ENCODE data around the gene RRBP1. TPM values are rescaled to one million over a fixed set of nuclear protein-coding genes. Genes with fewer than 3 reads are reported as not detected.

The RRBP1 gene
- total RNA-seq, 1 donor from 2014 or later, result 46.7 TPM

- no peaks in the 10 kb centered on the region for H3K9me3 Mint-ChIP-seq
- no peak overlapping the region for H3K4me3 Mint-ChIP-seq
- DNase-seq (ENCODE audit: low read depth, low spot score), result no peak
- H3K27ac Mint-ChIP-seq (ENCODE audit: unreplicated experiment), result no peak overlapping the region
- peaks cover 8% of the 10 kb centered on the region for H3K4me1 Mint-ChIP-seq
- H3K36me3 Mint-ChIP-seq (ENCODE audit: low read depth), result peaks cover 5% of the 10 kb centered on the region
- H3K27me3 Mint-ChIP-seq (ENCODE audit: low read depth), result no peaks in the 10 kb centered on the region
- no peak for TF ChIP-seq CTCF (conservative IDR thresholded peaks at IDR 0.05)
Measured at GRCh38 chr20:17671565-17671964, 10.5 kb downstream of the RRBP1 start.

DNA sequence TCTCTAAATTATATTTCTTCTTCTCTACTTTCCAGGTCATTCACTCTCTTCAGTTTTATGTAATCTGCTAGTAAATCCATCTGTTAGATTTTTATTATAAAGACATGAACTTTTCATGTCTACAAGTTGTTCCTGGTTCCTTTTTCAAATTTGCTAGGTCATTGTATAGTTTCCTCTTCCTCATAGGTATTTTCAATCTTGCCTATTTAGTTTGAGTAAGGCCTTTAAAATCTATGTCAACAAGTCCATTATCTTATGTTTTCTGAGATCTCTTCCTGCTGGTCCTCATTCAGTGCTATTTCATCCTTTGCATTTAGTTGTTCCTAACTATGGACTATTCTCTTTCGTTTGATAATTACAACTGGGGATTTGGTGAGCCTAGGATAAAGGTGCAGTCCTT lies 11.0 kb downstream of the RRBP1 start:
- Mint-ChIP-seq H3K4me1 (peaks cover 8% of the 10 kb centered on the region), H3K27ac (ENCODE audit: unreplicated experiment) (no peak overlapping the region), H3K9me3 (no peaks in the 10 kb centered on the region), H3K36me3 (ENCODE audit: low read depth) (peaks cover 5% of the 10 kb centered on the region), H3K4me3 (no peak overlapping the region), H3K27me3 (ENCODE audit: low read depth) (no peaks in the 10 kb centered on the region)
- TF ChIP-seq CTCF (conservative IDR thresholded peaks at IDR 0.05), result no peak
- DNase-seq (ENCODE audit: low read depth, low spot score), result no peak

DNA sequence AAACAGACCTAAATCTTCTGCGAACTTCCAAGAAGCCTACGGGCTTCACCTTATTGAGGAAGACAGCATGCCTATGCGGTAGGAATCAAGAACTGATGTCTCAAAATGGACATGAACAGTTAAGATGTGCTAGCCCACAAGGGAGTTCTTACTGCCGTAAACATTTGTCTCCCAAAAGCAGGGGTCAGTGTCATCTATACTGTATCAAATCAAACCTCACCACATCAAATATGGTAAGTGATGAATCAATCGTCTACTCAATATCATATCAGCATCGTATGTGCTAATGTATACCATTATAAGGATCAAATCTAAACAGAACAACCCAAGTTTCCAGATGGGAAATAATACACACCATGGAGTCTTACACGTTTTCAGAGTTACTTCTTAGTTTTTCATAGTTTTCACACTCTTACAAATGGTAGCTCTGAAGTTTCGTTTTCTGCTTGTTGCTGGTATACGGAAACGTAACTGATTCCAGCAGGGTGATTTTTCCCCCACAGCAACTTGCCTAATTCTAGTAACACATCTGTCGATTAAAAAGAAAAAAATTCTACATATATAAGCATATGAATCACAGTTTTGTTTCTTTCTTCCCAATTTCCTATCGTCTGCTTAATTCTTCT lies 12.6 kb downstream of the RRBP1 start:
- no peak for TF ChIP-seq CTCF (conservative IDR thresholded peaks at IDR 0.05)
- Mint-ChIP-seq H3K27ac (ENCODE audit: unreplicated experiment) (no peak overlapping the region), H3K9me3 (no peaks in the 10 kb centered on the region), H3K4me3 (no peak overlapping the region), H3K4me1 (peaks cover 4% of the 10 kb centered on the region), H3K27me3 (ENCODE audit: low read depth) (no peaks in the 10 kb centered on the region), H3K36me3 (ENCODE audit: low read depth) (peaks cover 3% of the 10 kb centered on the region)
- no peak for DNase-seq (ENCODE audit: low read depth, low spot score)

- no peak for DNase-seq (ENCODE audit: low read depth, low spot score)
- Mint-ChIP-seq H3K27ac (ENCODE audit: unreplicated experiment) (no peak overlapping the region), H3K9me3 (no peaks in the 10 kb centered on the region), H3K36me3 (ENCODE audit: low read depth) (peaks cover 3% of the 10 kb centered on the region), H3K4me1 (peaks cover 4% of the 10 kb centered on the region), H3K27me3 (ENCODE audit: low read depth) (no peaks in the 10 kb centered on the region), H3K4me3 (no peak overlapping the region)
- no peak for TF ChIP-seq CTCF (conservative IDR thresholded peaks at IDR 0.05)
Measured at GRCh38 chr20:17668432-17668831, 13.6 kb downstream of the RRBP1 start.

GRCh38 chr20:17667445-17667844 lies 14.6 kb downstream of the RRBP1 start:
- no peak for DNase-seq (ENCODE audit: low read depth, low spot score)
- no peak overlapping the region for H3K4me3 Mint-ChIP-seq
- peaks cover 3% of the 10 kb centered on the region for H3K36me3 Mint-ChIP-seq (ENCODE audit: low read depth)
- H3K9me3 Mint-ChIP-seq, result no peaks in the 10 kb centered on the region
- no peak overlapping the region for H3K27ac Mint-ChIP-seq (ENCODE audit: unreplicated experiment)
- TF ChIP-seq CTCF (conservative IDR thresholded peaks at IDR 0.05), result no peak
- H3K4me1 Mint-ChIP-seq, result no peaks in the 10 kb centered on the region
- no peaks in the 10 kb centered on the region for H3K27me3 Mint-ChIP-seq (ENCODE audit: low read depth)

Data from neural crest cell (in vitro differentiated cells).